ENCODE results near the gene CNTN4.

CNTN4 gene

GRCh38 chr3:2839876-2840275 lies 741.2 kb downstream of the CNTN4 start:
- H3K4me3 ChIP-seq (ENCODE audit: low read depth, low read length) = no peak overlapping the region
- in situ Hi-C loops (cut with HindIII; ENCODE audit: low sequenced_read_pairs) = no loop called here
- no peak for DNase-seq (ENCODE audit: low read depth, low spot score)

DNA sequence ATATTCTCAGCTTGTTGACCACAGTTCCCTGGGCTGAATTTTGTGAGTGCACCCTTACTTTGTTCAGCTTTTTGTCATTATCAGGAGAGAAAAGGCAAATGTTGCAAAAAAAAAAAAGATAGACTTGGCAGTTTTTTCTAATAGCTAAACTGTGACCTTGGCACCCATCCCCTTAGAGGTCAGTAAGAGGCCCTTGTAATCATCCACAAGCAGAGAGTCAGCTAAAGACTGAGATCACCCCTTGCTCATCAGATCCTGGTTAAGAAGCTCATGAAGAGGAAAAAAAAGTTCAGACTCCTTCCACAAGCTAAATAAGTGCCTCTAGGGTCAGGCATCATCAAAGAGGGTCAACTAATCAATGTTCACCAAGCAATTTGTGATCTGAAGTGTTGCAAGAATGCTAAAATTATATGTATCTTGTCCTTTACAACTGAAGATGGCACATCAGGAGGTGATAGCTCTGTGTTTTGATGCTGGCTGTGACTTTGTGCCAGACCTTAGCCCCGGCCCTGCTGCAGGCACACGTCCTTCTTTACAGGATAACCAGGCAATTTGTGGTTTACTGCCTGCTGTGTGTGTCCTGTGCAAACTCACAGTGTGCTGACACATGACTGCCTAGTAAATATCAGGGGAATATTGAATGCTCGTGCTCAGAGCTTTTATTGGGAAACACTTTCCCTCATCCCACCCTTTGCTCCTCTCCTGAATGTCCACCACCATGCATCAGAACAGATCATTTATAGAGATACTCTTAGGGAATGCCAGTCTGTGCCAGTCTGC lies 748.6 kb downstream of the CNTN4 start:
- no peak for TF ChIP-seq CTCF (IDR thresholded peaks at IDR 0.05; ENCODE audit: low read depth, low read length)
- H3K4me3 ChIP-seq (ENCODE audit: low read depth, low read length) = no peak overlapping the region
- DNase-seq (ENCODE audit: low read depth, low spot score) = no peak
- in situ Hi-C loops (cut with HindIII; ENCODE audit: low sequenced_read_pairs) = no loop called here

More at GRCh38 chr3:2839876-2840275, 741.2 kb downstream of the CNTN4 start:
- no peak for TF ChIP-seq CTCF (IDR thresholded peaks at IDR 0.05; ENCODE audit: low read depth, low read length)

- no peak for DNase-seq (ENCODE audit: low read depth, low spot score)
- TF ChIP-seq CTCF (IDR thresholded peaks at IDR 0.05; ENCODE audit: low read depth, low read length) = no peak
- no peak overlapping the region for H3K4me3 ChIP-seq (ENCODE audit: low read depth, low read length)
- in situ Hi-C loops (cut with HindIII; ENCODE audit: low sequenced_read_pairs) = no loop called here
Observed at GRCh38 chr3:2849092-2849491, 750.4 kb downstream of the CNTN4 start.

- no peak for TF ChIP-seq CTCF (IDR thresholded peaks at IDR 0.05; ENCODE audit: low read depth, low read length)
- no peak overlapping the region for H3K4me3 ChIP-seq (ENCODE audit: low read depth, low read length)
- DNase-seq (ENCODE audit: low read depth, low spot score) = no peak
- in situ Hi-C loops (cut with HindIII; ENCODE audit: low sequenced_read_pairs) = no loop called here
Observed at GRCh38 chr3:2850701-2851100, 752.0 kb downstream of the CNTN4 start.

- DNase-seq (ENCODE audit: low read depth, low spot score) = no peak
- TF ChIP-seq CTCF (IDR thresholded peaks at IDR 0.05; ENCODE audit: low read depth, low read length) = no peak
- no peak overlapping the region for H3K4me3 ChIP-seq (ENCODE audit: low read depth, low read length)
- in situ Hi-C loops (cut with HindIII; ENCODE audit: low sequenced_read_pairs) = no loop called here
Observed at GRCh38 chr3:2851361-2851760, 752.7 kb downstream of the CNTN4 start.

DNA sequence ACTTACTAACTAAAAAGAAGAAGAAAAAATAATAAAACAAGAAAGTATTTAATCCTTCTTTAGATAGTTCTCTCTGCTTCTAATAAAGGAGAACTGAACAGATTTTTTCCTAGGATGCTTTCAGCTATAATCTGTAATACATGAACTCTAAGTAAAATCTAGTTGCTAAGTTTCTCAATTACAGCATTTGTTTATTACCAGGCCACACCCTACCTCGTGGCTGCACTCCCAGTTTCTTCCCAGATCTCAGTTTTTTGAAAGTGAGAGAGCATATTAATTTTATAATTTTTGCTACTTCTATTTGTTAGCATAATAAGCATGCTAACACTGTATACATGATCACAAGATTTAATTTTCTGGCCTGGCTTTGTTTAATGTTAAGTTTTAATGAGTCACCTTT lies 753.2 kb downstream of the CNTN4 start:
- H3K4me3 ChIP-seq (ENCODE audit: low read depth, low read length) = no peak overlapping the region
- no peak for TF ChIP-seq CTCF (IDR thresholded peaks at IDR 0.05; ENCODE audit: low read depth, low read length)
- in situ Hi-C loops (cut with HindIII; ENCODE audit: low sequenced_read_pairs) = no loop called here

More for the DNA sequence above, 753.2 kb downstream of the CNTN4 start:
- DNase-seq (ENCODE audit: low read depth, low spot score) = no peak

Measured in astrocyte of the spinal cord (primary cell).